HUDEP-2 (cell line): ENCODE measurements around the gene LRRC28.
"Not testable (repeated sequence)": the region's sequence is repeated elsewhere in the genome, so short reads cannot be mapped to it uniquely, and the experiment has no call there.

ENCODE experiments used
- DNase-seq, 76 experiments: peaks; one replicate each; lab custom pipeline; 2025; ENCODE audit not compliant: unreplicated experiment in 76 of 76; lab: John Stamatoyannopoulos, UW

LRRC28 gene

DNA sequence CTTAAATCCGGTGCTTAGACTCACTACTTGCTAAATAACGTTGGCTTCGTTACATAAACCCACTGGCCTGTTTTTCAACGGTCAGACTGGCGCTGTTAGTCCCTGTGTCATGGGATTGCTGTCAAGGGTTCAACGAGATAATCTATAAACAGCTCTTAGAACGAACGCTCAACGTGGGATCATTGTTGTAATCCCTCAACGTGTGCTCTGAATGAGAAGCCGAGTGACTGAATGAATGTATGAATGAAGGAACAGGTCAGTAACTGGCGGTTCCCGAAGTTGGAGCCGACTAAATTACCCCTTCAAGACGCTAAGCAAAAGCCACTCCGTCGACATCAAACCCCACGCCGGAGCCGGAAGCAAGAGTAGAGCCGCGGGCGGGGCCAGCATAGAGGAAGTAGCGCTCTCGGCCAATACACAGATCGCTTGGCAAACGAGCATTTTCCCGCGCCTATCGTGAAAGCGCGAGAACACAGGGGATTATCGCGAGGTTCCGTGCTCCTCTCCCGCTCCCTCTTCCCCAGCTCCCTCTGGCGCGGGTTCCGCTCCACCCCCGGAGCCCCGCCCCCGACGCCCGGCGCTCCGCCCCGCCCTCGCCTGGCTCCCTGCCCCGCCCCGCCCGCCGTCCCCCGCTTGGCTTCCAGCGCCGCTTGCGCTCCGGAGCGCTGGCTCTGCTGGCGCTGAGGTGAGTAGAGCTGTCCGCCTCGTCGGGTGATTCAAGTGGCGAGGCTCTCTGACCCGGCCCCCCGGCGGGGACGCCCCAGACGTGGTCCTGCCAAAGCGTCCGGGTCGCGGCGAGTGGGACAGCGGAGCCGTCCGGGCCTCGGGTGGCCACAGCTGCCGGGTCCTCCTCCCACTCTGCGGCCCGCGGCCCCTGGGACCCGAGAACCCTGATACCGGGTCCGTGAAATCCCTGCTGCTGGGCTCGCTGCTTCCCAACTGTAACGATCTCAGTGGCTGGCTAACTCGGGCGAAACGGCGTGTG is at the start of gene LRRC28:
Gene LRRC28 (plus strand): TSS at position 625 of the 985 bp plus-strand sequence. CDS start 4,477 bp downstream, outside the sequence.
- DNase-seq = peak; percentile 51 to 98 (median 94)

DNA sequence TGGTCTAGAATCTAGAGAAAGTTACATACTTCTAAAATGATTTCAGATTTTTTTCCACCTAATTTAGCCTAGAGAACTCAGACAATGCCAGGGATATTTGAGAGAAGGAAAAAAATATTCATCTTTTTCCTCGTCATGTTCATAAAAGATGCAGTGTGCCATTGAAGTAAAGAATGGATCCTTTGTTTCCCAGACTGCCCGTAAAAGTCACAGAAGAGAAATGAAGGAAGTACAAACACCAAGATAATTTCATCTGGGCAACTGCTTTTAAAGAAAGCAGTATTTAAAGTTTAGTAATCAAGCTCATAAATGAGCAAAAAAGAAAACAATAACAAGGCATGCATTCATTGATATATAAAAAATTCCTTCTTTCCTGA is 49.1 kb upstream of the LRRC28 start:
- no peak for DNase-seq

DNA sequence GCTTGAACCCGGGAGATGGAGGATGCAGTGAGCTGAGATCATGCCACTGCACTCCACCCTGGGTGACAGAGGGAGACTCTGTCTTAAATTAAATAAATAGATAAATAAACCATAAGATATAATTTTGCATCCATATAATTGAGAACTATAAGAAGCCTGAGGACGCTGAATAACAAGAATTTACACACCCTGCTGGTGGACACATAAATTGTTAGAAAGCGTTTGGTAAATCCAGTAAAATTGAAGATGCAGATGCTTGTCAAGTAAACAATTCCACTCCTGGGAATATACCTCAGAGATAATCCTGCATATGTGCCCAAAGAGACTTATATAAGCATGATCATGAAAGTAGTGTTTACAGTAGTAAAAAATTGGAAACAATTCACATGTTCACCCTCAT is 43.6 kb upstream of the LRRC28 start:
- no peak for DNase-seq

DNA sequence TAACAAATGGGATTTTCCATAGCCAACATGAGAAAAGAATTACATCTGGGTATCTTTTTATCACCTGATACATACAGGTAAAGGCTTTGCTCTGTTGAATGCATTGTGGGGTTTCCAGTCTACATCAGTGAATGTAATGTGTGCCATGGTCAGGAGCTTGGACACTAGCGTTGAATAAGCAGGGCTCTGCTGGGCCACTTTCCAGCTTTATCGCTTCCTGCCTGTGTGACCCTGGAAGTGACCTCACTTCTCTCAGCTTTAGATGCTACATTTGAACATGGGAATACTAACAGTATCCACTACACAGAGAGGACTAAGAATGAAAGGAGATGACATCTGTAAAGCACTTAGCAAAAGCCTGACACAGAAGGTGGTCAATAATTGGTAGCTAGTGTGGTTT is 42.0 kb upstream of the LRRC28 start:
- no peak for DNase-seq

DNA sequence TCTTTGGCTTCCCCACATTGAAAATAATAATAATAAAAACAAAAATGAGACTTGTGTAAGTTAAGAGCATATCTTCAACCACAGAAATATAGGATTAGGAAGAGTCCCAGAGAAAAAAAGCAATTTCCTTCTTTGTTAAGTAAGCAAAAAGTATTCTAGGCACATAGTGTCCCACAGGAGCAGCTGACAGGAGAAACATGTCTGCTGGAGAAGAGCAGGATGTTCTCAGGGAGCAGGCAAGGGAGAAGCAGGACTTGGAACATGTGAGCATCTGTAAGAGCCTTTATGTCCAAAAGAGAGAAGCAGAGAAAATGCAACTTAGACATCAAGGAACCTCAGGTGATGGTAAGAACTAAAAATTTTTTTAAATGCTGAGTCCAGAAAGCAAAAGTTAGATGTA is 40.9 kb upstream of the LRRC28 start:
- no peak for DNase-seq

DNA sequence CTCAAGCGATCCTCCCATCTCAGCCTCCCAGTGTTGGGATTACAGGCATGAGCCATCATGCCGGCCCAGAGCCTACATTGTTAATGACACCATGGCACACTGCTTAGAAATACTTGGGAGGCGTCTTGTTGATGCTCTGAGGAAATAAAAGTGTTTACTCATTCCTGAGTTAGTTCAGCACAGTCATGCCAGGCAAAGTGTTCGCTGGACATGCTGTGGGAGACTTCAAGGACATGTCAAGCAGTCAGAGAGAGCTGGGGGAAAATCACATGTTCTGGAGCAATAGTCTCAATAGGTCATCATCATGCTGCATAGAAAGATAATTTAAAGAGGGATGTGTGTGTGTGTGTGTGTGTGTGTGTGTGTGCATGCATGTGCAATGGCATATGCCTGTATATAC is 39.4 kb upstream of the LRRC28 start:
- DNase-seq = no peak

DNA sequence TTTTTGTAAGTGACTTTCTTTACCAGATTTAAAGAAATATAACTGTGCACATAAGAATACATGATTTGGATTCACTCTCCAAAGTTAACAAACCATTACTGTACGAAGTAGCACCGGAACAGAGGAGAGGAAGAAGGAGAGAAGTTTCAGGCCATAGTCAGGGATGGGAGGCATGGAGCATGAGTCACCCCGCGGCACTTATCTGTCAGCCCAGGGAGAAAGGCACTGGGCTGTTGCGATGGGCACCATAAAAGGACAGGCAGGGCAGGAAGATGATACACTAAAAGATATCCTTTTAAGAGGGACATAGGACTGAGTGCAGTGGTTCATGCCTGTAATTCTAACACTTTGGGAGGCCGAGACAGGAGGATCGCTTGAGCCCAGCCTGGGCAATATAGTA is 38.9 kb upstream of the LRRC28 start:
- DNase-seq = peak in 1 of 76 experiments; percentile 2

DNA sequence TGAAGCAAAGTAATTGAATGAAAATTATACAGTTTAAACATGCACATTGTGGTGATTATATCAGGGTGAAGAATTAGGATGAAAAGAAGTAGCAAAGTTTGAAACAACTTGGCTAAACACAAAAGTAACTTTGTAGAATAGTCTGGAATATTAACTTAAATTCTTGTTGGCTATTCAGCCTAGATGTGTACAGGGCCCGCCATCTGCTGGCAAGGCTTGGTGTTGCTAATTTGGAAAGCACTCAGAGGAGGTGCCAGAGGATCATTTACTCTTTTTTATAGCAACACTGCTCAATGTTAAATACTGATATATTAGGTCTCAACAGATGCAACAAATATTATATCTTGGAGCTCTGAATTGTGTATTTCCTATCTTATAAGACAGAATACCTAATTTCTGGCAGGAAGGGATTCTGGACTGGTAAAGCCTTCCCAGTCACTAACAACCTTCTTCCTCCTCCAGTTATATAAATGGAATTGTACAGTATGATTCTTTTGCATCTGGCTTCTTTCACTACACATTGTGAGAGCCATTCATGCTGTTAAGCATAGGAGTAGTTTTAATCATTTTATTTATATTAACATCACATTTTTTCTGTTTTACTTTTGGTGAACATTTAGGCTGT is 38.0 kb upstream of the LRRC28 start:
- peak in 50 of 76 experiments; percentile 2 to 64 (median 29) for DNase-seq

DNA sequence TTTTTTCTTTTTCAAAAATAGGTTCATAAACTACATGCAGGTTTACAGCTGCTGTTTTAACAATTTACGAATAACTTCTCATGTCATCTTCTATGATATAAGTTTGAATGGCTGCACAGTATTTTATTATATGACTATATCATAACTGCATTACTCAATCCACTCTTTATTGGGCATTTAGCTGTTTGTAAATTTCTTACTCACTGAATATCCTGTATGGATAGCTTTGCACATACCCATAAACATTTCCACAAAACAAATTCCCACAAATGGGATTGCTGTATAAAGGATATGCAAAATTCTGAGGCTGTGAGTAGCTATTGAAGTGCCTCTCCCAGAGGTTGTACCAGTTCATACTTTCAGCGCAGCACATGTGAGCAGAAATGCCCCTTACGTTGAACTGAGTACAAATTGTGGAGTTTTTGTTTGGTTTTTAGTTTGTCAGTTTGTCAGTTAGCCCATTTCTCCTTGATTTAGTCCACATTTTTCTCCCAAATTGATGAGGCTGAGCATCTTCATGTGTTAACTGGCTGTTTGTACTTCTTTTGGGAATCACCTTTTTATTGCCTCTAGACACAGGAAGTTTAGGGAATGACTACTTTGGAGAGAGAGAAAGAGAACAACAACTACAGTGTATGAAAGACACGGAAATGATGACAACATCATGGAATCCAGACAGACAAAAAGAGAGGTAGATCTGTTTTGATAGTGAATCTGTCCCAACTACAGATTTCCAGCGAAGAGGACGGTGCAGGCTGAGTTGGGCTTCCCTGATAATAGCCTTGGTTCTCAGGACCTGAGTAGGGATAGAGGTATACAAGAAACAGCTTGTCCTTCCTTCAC is 26.7 kb upstream of the LRRC28 start:
- DNase-seq = no peak

DNA sequence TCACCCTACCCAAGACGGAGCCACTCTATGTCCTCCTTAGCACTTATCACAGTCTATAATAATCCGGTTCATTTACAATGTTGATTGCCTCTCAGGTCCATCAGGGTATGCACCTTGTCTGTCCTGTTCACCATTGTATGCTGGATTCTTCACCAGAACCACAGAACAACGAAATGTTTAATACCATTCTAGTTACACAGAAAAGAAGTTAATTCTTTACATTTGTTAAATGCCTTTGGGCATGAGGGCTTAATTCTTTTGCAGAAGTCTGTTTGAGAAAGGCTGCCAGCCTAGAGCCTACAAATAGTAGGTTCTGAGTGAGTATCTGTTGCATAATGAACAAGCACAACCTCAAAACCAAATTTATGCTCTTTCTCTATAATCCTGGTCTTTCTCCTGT is 24.5 kb upstream of the LRRC28 start:
- DNase-seq = no peak

DNA sequence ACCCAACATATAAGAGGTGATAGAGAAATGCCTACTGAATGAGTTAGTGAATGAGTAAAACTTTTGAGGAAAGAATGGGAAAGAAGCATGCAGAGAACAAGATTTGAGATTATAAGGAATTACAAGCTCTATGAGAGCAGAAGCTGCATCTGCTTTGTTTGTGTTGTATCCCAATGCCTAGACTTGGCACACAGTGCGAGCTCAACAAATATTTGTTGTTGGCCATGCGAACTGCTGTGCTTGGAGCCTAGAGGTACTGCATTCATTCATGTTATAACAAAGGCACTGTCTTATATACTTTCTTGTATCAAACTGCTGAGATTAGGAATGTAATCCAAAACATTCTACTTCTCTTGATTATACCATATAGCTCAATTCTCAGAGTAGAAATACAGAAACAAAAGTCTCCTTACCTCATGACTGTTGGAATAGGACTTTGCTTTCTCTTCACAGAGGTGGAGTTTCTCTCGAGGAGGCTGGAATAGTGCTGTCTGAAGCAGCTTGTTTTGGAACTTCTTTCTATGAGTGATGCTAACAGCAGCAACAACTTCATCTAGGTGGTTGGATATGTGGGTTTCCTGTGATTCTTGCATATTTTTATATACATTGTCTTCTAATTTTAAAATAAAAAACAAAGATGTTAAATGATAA is 23.0 kb upstream of the LRRC28 start:
- DNase-seq = no peak

DNA sequence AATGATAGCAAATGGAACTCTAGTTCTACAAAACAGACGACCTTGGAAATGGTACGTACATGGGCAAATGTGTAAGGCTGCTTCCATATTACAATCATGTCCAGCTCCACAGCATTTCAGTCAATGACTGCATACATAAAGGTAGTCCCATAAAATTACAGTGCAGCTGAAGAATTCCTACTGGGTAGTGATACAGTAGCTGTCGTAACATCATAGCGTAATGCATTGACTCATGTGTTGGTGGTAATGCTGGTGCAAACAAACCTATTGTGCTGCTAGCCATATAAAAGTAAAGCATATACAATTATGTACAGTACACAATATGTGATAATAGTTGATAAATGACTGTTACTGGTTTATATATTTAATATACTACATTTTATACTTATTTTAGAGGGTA is 20.4 kb upstream of the LRRC28 start:
- no peak for DNase-seq

DNA sequence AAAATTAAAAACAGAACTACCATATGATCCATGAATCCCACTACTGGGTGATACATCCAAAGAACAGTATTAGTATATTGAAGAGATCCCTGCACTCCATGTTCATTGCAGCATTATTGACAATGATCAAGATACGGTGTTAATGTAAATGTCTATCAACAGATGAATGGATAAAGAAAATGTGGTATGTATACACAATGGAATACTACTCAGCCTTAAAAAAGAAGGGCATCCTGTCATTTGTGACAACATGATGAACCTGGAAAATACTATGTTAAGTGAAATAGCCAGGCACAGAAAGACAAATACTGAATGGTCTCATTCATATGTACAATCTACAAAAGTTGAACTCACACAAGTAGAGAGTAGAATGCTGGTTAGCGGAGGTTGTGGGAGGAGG is 18.5 kb upstream of the LRRC28 start:
- no peak for DNase-seq

DNA sequence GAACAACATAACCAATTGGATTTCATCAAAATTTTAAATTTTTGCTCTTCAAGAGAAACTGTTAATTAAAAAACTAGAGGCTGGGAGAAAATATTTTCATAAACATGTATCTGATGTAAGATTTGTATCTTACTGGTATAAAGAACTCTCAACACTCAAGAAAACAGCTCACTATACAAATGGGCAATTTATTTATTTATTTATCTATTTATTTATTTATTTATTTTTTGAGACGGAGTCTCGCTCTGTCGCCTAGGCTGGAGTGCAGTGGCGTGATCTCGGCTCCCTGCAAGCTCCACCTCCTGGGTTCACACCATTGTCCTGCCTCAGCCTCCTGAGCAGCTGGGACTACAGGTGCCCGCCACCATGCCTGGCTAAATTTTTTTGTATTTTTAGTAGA is 17.1 kb upstream of the LRRC28 start:
- not testable (repeated sequence) for DNase-seq

DNA sequence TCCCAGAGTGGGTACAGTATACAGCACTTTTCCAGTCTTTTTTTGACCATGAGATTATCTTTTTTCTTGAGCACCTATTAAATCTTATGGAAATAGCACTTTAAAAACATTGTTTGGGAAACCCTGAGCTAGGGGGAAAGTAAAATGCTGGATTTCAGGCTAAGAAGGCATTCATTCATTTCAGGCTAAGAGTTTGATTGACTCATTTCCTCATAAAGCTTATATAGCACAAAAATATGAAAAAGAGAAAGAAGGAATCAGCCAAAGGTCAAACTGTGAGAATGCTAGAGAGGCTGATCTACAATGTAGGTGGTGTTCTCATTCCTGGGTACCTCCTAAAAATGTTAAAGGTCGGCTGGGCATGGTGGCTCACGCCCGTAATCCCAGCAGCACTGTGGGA is 12.4 kb upstream of the LRRC28 start:
- no peak for DNase-seq

DNA sequence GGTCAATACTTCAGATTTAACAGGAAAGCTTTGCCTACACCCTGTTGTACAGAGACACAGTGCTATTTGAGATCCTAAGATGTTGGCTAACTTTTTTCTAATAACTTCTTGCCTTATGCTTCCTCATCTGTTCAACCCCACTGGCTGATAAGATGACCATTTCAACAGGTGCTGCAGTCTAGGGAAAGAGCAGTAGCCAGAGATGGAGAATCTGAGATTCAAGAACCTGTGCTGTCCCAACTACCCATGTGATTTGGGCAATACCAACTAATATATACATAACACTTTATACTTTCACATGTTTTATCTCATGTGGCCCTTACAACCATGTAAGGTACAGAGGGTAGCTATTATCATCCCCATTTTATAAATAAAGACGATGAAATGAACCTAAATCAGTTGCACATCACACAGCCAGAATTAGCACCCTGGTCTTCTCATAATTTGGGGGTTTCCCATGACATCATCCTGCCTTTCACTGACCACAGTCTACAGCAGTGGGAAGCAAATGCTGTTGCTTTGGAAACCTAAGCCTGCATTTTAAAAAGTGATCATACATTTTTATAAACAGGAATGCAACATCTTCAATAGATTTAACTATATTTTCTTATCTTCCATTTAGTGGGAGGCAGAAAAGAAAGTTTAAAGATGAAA is 11.6 kb upstream of the LRRC28 start:
- DNase-seq = no peak

DNA sequence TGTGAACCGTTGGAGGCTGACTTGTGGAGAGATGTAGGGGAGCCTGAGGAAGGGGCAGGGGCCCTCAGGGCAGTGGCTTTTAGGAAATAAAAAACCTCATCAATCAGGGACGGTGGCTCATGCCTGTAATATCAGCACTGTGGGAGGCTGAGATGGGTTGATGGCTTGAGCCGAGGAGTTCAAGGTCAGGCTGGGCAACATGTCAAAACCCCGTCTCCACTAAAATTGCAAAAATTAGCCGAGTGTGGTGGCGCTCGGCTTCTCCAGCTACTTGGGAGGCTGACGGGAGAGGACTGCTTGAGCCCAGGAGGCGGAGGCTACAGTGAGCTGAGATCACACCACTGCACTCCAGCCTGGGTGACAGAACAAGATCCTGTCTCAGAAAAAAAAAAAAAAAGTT is 9.5 kb upstream of the LRRC28 start:
- no peak for DNase-seq

DNA sequence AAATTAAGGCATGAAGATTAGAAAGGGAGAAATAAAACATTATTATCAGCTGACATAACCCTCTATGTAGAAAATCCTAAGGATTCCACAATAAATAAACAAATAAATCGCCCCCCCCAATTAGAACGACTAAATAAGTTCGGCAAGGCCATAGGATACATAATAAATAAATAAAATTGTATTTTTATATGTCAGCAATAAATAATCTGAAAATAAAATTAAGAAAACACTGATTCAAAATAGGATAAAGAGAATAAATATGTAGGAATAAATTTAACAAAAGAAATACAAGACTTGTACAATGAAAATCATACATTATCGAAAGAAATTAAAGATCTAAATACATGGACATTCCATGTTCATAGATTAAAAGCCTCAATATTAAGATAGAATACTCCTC is 7.0 kb upstream of the LRRC28 start:
- DNase-seq = no peak

DNA sequence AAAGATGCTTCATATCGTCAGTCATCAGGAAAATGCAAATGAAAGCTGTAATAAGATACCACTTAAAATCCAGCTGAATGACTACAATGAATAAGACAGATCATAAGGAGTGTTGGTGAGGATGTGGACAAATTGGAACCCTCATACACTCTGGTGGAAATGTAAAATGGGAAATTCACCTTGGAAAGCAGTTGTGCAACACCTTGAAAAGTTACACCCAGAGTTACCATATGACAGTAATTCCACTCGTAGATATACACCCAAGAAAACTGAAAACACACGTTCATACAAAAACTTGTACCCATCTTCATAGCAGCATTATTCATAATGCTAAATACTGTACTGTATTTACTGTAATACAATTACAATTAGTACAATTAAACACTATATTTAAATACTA is 4.2 kb upstream of the LRRC28 start:
- no peak for DNase-seq
